ENCODE results near the gene ITGB6. TPM values are rescaled to one million over a fixed set of nuclear protein-coding genes. Genes with fewer than 3 reads are reported as not detected.

Gene ITGB6
- total and polyA plus RNA-seq, 8 donors, result 1.3 to 32.4 (median 3.0) TPM

GRCh38 chr2:160114020-160114419 lies 86.1 kb downstream of the ITGB6 start:
- no peak overlapping the region for H3K27ac ChIP-seq
- TF ChIP-seq, protein P1, sequence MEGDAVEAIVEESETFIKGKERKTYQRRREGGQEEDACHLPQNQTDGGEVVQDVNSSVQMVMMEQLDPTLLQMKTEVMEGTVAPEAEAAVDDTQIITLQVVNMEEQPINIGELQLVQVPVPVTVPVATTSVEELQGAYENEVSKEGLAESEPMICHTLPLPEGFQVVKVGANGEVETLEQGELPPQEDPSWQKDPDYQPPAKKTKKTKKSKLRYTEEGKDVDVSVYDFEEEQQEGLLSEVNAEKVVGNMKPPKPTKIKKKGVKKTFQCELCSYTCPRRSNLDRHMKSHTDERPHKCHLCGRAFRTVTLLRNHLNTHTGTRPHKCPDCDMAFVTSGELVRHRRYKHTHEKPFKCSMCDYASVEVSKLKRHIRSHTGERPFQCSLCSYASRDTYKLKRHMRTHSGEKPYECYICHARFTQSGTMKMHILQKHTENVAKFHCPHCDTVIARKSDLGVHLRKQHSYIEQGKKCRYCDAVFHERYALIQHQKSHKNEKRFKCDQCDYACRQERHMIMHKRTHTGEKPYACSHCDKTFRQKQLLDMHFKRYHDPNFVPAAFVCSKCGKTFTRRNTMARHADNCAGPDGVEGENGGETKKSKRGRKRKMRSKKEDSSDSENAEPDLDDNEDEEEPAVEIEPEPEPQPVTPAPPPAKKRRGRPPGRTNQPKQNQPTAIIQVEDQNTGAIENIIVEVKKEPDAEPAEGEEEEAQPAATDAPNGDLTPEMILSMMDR (IDR thresholded peaks at IDR 0.05), result no peak
- H3K9me3 ChIP-seq, result no peaks in the 10 kb centered on the region
- WGBS, 2 donors, result 92% methylated on average over 3 of the region's 3 CpGs
- no peak for ATAC-seq
- no peak overlapping the region for H3K4me3 ChIP-seq
- H3K27me3 ChIP-seq, result no peaks in the 10 kb centered on the region
- no peaks in the 10 kb centered on the region for H3K36me3 ChIP-seq
- intact Hi-C loops (cut with DNase I), result no loop called here
- DNase-seq, result no peak
- H3K4me1 ChIP-seq, result no peaks in the 10 kb centered on the region
- FAIRE-seq, result no peak

- intact Hi-C loops (cut with DNase I), result no loop called here
- TF ChIP-seq, protein P1 (IDR thresholded peaks at IDR 0.05), result no peak
- Histone ChIP-seq H3K4me1 (no peaks in the 10 kb centered on the region), H3K9me3 (no peaks in the 10 kb centered on the region), H3K4me3 (no peak overlapping the region), H3K36me3 (no peaks in the 10 kb centered on the region), H3K27ac (no peak overlapping the region), H3K27me3 (no peaks in the 10 kb centered on the region)
- DNase-seq (no peak), FAIRE-seq (no peak), ATAC-seq (no peak)
- WGBS, 2 donors, result 75 to 81% methylated on average over 8 of the region's 8 CpGs
These were observed 87.9 kb downstream of the ITGB6 start for GRCh38 chr2:160111951-160112798.

- ATAC-seq, result no peak
- TF ChIP-seq, protein P1 (IDR thresholded peaks at IDR 0.05), result no peak
- Histone ChIP-seq H3K4me3 (no peak overlapping the region), H3K36me3 (no peaks in the 10 kb centered on the region), H3K4me1 (no peaks in the 10 kb centered on the region), H3K9me3 (no peaks in the 10 kb centered on the region), H3K27me3 (no peaks in the 10 kb centered on the region), H3K27ac (no peak overlapping the region)
- intact Hi-C loops (cut with DNase I), result no loop called here
- FAIRE-seq, result no peak
- no peak for DNase-seq
- 73 to 75% methylated on average over 7 of the region's 7 CpGs for WGBS, 2 donors
These were observed 89.3 kb downstream of the ITGB6 start for GRCh38 chr2:160110674-160111239.

GRCh38 chr2:160109939-160110673 lies 90.0 kb downstream of the ITGB6 start:
- ATAC-seq, result peak; percentile 89 to 100 (median 96)
- Histone ChIP-seq H3K27me3 (no peaks in the 10 kb centered on the region), H3K36me3 (no peaks in the 10 kb centered on the region), H3K27ac (no peak overlapping the region), H3K9me3 (no peaks in the 10 kb centered on the region), H3K4me3 (no peak overlapping the region), H3K4me1 (no peaks in the 10 kb centered on the region)
- intact Hi-C loops (cut with DNase I), result loop anchor here in 1 of 3 donors (10.0 kb wide), 2 partner anchors 95 to 325 kb away; partner anchors contain the start of gene ITGB6
- FAIRE-seq, result peak; percentile 94
- TF ChIP-seq, protein P1 (IDR thresholded peaks at IDR 0.05), result peak; percentile 46 to 74 (median 66)
- 34 to 38% methylated on average over 8 of the region's 8 CpGs for WGBS, 2 donors
- peak; percentile 45 to 72 (median 64) for DNase-seq
